ENCODE results near the gene MAD1L1. TPM values are rescaled to one million over a fixed set of nuclear protein-coding genes. Genes with fewer than 3 reads are reported as not detected.

Gene MAD1L1
- total RNA-seq, 1 donor from 2014 or later: 32.3 TPM

DNA sequence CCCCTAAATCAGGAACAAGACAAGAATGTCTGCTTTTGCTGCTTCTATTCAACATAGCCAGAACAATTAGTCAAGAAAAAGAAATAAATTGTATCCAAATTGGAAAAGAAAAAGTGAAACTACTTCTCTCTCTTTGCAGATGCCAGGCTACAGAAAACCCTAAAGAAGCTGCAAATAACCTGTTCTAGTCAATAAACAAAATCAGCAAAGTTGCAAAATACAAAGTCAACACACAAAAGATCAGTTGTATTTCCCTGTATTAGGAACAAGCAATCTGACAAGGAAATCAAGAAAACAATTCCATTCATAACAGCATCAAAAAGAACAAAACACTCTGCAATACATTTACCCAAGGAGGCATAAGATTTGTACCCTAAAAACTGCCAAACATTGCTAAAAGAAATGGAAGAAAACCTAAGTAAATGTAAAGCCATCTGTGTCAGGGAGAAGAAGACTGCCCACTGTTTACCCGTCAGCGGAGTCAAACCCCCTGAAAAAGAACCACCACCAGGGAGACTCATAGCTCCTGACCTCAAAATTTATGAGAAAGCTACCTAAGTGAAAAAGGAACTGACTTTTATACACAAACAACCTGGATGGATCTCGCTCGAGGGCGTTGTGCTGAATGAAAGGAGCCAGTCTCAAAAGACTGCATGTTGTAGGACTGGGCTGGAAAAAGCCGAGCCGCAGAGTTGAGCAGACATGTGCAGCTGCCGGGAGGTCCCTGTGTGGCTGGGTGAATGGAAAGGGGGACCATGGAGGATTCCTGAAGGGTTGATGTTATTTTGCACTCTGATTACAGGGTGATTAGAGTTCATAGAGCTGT lies 263.1 kb downstream of the MAD1L1 start:
- no peak overlapping the region for H2AFZ ChIP-seq (ENCODE audit: low read depth, low read length)
- Mint-ChIP-seq H3K9me3 (ENCODE audit: unreplicated experiment) (peaks cover 5% of the 10 kb centered on the region), H3K4me1 (ENCODE audit: low read depth, unreplicated experiment) (no peaks in the 10 kb centered on the region), H3K36me3 (ENCODE audit: low read depth, unreplicated experiment) (peaks cover 42% of the 10 kb centered on the region), H3K27me3 (ENCODE audit: low read depth, unreplicated experiment) (peaks cover 16% of the 10 kb centered on the region), H3K27ac (ENCODE audit: unreplicated experiment) (no peak overlapping the region), H3K4me3 (ENCODE audit: unreplicated experiment) (no peak overlapping the region)
- no peaks in the 10 kb centered on the region for H3K9me3 ChIP-seq (ENCODE audit: insufficient read depth, low read depth, low read length)
- H4K20me1 ChIP-seq (ENCODE audit: insufficient read depth, low read length): peaks cover 7% of the 10 kb centered on the region
- H3K27ac ChIP-seq (ENCODE audit: low read depth, low read length): no peak overlapping the region
- H3K36me3 ChIP-seq (ENCODE audit: insufficient read depth, low read length): no peaks in the 10 kb centered on the region
- H3K4me3 ChIP-seq (ENCODE audit: insufficient read depth, low read depth, low read length): no peak overlapping the region
- no peak for TF ChIP-seq EZH2 (IDR thresholded peaks at IDR 0.05; ENCODE audit: insufficient read depth, low read length)
- TF ChIP-seq, protein P1, sequence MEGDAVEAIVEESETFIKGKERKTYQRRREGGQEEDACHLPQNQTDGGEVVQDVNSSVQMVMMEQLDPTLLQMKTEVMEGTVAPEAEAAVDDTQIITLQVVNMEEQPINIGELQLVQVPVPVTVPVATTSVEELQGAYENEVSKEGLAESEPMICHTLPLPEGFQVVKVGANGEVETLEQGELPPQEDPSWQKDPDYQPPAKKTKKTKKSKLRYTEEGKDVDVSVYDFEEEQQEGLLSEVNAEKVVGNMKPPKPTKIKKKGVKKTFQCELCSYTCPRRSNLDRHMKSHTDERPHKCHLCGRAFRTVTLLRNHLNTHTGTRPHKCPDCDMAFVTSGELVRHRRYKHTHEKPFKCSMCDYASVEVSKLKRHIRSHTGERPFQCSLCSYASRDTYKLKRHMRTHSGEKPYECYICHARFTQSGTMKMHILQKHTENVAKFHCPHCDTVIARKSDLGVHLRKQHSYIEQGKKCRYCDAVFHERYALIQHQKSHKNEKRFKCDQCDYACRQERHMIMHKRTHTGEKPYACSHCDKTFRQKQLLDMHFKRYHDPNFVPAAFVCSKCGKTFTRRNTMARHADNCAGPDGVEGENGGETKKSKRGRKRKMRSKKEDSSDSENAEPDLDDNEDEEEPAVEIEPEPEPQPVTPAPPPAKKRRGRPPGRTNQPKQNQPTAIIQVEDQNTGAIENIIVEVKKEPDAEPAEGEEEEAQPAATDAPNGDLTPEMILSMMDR (IDR thresholded peaks at IDR 0.05; ENCODE audit: insufficient read depth, low read depth, low read length): no peak
- no peak overlapping the region for H3K9ac ChIP-seq (ENCODE audit: low read length)
- no peak overlapping the region for H3K4me2 ChIP-seq (ENCODE audit: low read length)
- no peaks in the 10 kb centered on the region for H3K4me1 ChIP-seq (ENCODE audit: insufficient read depth, low read length)
- no peaks in the 10 kb centered on the region for H3K79me2 ChIP-seq (ENCODE audit: insufficient read depth, low read length)
- H3K27me3 ChIP-seq (ENCODE audit: insufficient read depth, low read length): no peaks in the 10 kb centered on the region
- FAIRE-seq: peak; percentile 45
- DNase-seq (ENCODE audit: low read depth): no peak

DNA sequence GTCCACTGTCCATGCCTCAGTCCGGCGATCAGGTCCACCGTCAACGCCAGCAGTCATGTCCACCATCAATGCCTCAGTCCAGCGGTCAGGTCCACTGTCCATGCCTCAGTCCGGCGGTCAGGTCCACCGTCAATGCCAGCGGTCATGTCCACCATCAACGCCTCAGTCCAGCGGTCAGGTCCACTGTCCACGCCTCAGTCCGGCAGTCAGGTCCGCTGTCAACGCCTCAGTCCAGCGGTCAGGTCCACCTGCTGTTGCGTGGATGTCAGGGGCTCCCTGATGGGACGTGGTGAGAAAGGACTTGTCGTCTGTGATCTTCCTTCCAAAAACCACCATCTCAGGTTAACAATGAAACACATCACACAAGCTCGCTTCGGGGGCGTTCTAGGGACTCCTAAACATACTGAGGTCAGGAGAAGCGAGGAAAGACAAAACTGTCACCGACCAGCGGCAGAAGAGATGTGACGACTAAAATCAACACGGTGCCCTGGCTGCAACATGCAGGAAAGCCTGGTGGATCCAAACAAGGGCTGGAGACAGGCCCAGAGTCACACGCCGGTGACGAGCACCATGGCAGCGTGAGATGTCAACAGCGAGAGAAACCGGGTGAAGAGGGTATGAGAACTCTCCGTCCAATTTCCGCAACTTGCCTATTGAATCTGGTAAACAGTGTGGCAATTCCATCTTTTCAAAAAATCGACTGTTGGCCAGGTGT lies 264.2 kb downstream of the MAD1L1 start:
- H3K36me3 ChIP-seq (ENCODE audit: insufficient read depth, low read length): no peaks in the 10 kb centered on the region
- FAIRE-seq (no peak), DNase-seq (ENCODE audit: low read depth) (no peak)
- H3K4me1 Mint-ChIP-seq (ENCODE audit: low read depth, unreplicated experiment): no peaks in the 10 kb centered on the region
- H3K27ac ChIP-seq (ENCODE audit: low read depth, low read length): no peak overlapping the region
- peaks cover 14% of the 10 kb centered on the region for H3K27me3 Mint-ChIP-seq (ENCODE audit: low read depth, unreplicated experiment)
- no peaks in the 10 kb centered on the region for H3K79me2 ChIP-seq (ENCODE audit: insufficient read depth, low read length)
- no peak overlapping the region for H3K27ac Mint-ChIP-seq (ENCODE audit: unreplicated experiment)
- H3K4me3 Mint-ChIP-seq (ENCODE audit: unreplicated experiment): no peak overlapping the region
- peaks cover 7% of the 10 kb centered on the region for H3K9me3 Mint-ChIP-seq (ENCODE audit: unreplicated experiment)
- peaks cover 2% of the 10 kb centered on the region for H3K9me3 ChIP-seq (ENCODE audit: insufficient read depth, low read depth, low read length)
- no peak overlapping the region for H3K4me3 ChIP-seq (ENCODE audit: insufficient read depth, low read depth, low read length)
- H3K4me2 ChIP-seq (ENCODE audit: low read length): no peak overlapping the region
- no peaks in the 10 kb centered on the region for H3K27me3 ChIP-seq (ENCODE audit: insufficient read depth, low read length)
- H3K4me1 ChIP-seq (ENCODE audit: insufficient read depth, low read length): no peaks in the 10 kb centered on the region
- H4K20me1 ChIP-seq (ENCODE audit: insufficient read depth, low read length): peaks cover 7% of the 10 kb centered on the region
- TF ChIP-seq, protein P1 (IDR thresholded peaks at IDR 0.05; ENCODE audit: insufficient read depth, low read depth, low read length): no peak
- TF ChIP-seq EZH2 (IDR thresholded peaks at IDR 0.05; ENCODE audit: insufficient read depth, low read length): no peak
- no peak overlapping the region for H3K9ac ChIP-seq (ENCODE audit: low read length)
- H3K36me3 Mint-ChIP-seq (ENCODE audit: low read depth, unreplicated experiment): peaks cover 44% of the 10 kb centered on the region
- H2AFZ ChIP-seq (ENCODE audit: low read depth, low read length): no peak overlapping the region
